ENCODE data around the gene MRC1.

MRC1 gene

DNA sequence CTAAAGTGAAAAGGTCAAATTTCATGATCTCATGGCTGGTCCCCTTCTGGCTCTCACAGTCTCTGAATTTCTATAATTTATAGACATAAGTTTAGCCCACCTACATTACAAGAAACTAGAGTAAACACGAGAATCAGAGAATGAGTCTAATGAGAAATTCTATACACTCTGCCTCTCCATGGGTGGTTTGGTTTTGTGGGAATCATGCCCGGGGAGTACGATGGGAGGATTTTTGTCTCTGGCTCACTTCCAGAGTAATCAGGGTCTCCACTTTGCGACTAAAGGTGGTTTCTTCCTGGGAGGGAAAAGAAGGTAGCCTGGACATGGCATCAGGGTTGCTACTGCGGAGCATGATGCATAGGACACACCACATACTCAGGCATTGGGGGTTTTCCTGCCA is 69.7 kb downstream of the MRC1 start:
- H3K9me3 ChIP-seq (ENCODE audit: severe bottlenecking): no peaks in the 10 kb centered on the region
- H3K27me3 ChIP-seq (ENCODE audit: insufficient read depth, poor library complexity, severe bottlenecking): no peaks in the 10 kb centered on the region
- TF ChIP-seq, protein P1, sequence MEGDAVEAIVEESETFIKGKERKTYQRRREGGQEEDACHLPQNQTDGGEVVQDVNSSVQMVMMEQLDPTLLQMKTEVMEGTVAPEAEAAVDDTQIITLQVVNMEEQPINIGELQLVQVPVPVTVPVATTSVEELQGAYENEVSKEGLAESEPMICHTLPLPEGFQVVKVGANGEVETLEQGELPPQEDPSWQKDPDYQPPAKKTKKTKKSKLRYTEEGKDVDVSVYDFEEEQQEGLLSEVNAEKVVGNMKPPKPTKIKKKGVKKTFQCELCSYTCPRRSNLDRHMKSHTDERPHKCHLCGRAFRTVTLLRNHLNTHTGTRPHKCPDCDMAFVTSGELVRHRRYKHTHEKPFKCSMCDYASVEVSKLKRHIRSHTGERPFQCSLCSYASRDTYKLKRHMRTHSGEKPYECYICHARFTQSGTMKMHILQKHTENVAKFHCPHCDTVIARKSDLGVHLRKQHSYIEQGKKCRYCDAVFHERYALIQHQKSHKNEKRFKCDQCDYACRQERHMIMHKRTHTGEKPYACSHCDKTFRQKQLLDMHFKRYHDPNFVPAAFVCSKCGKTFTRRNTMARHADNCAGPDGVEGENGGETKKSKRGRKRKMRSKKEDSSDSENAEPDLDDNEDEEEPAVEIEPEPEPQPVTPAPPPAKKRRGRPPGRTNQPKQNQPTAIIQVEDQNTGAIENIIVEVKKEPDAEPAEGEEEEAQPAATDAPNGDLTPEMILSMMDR (IDR thresholded peaks at IDR 0.05; ENCODE audit: poor library complexity, severe bottlenecking): no peak
- H3K27ac ChIP-seq (ENCODE audit: poor library complexity, severe bottlenecking): no peak overlapping the region
- H3K4me1 ChIP-seq (ENCODE audit: insufficient read depth, poor library complexity, severe bottlenecking): no peaks in the 10 kb centered on the region
- no peaks in the 10 kb centered on the region for H3K36me3 ChIP-seq (ENCODE audit: low read depth)
- ATAC-seq (ENCODE audit: low read depth) (no peak), DNase-seq (ENCODE audit: low spot score) (no peak)
- H3K4me3 ChIP-seq (ENCODE audit: severe bottlenecking): no peak overlapping the region

GRCh38 chr10:17880601-17881000 is 71.5 kb downstream of the MRC1 start:
- no peaks in the 10 kb centered on the region for H3K27me3 ChIP-seq (ENCODE audit: insufficient read depth, poor library complexity, severe bottlenecking)
- ATAC-seq (ENCODE audit: low read depth) (no peak), DNase-seq (ENCODE audit: low spot score) (no peak)
- no peaks in the 10 kb centered on the region for H3K36me3 ChIP-seq (ENCODE audit: low read depth)
- no peak overlapping the region for H3K4me3 ChIP-seq (ENCODE audit: severe bottlenecking)
- H3K4me1 ChIP-seq (ENCODE audit: insufficient read depth, poor library complexity, severe bottlenecking): no peaks in the 10 kb centered on the region
- TF ChIP-seq, protein P1 (IDR thresholded peaks at IDR 0.05; ENCODE audit: poor library complexity, severe bottlenecking): no peak
- no peaks in the 10 kb centered on the region for H3K9me3 ChIP-seq (ENCODE audit: severe bottlenecking)
- no peak overlapping the region for H3K27ac ChIP-seq (ENCODE audit: poor library complexity, severe bottlenecking)

DNA sequence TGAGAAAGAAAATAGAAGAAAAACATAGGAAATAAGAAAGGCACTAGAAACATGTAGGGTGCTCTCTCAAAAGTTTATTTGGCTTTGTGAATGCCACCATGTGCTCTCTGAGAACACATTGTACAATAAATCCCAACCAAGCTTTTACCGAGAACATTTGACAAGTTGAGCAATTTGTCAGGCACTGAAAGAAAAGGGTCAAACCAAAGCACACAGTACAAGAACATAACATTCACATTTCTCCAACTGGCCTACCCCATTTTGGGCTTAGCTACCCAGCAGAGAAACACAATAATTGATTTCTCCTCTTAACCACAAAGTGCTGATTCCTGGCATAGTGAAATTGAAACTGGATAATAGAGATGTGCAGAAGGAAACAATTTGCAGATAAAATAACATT is 73.4 kb downstream of the MRC1 start:
- TF ChIP-seq, protein P1 (IDR thresholded peaks at IDR 0.05; ENCODE audit: poor library complexity, severe bottlenecking): no peak
- Histone ChIP-seq H3K36me3 (ENCODE audit: low read depth) (no peaks in the 10 kb centered on the region), H3K4me1 (ENCODE audit: insufficient read depth, poor library complexity, severe bottlenecking) (no peaks in the 10 kb centered on the region), H3K27me3 (ENCODE audit: insufficient read depth, poor library complexity, severe bottlenecking) (no peaks in the 10 kb centered on the region), H3K4me3 (ENCODE audit: severe bottlenecking) (no peak overlapping the region), H3K27ac (ENCODE audit: poor library complexity, severe bottlenecking) (no peak overlapping the region), H3K9me3 (ENCODE audit: severe bottlenecking) (no peaks in the 10 kb centered on the region)
- DNase-seq (ENCODE audit: low spot score) (no peak), ATAC-seq (ENCODE audit: low read depth) (no peak)

DNA sequence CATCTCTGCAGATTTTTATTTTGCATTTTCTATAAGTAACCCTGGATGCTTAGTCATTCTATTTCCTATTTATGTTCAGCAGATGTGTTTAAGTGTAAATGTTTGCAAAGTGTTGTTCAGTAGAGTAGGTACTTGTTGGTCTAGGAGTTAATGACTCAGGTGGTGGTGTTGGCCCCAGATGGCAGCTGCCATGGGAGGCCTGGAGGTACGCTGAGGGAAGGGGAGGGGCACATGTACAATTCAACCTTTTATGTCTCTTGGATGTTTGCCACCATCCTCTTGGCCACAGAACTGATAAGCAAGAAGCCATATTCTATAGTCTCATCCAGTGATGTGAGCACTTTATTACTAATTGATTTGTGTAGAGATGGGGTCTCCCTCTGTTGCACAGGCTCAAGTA is 74.5 kb downstream of the MRC1 start:
- Histone ChIP-seq H3K36me3 (ENCODE audit: low read depth) (no peaks in the 10 kb centered on the region), H3K27ac (ENCODE audit: poor library complexity, severe bottlenecking) (no peak overlapping the region), H3K9me3 (ENCODE audit: severe bottlenecking) (no peaks in the 10 kb centered on the region), H3K27me3 (ENCODE audit: insufficient read depth, poor library complexity, severe bottlenecking) (no peaks in the 10 kb centered on the region), H3K4me3 (ENCODE audit: severe bottlenecking) (no peak overlapping the region), H3K4me1 (ENCODE audit: insufficient read depth, poor library complexity, severe bottlenecking) (no peaks in the 10 kb centered on the region)
- DNase-seq (ENCODE audit: low spot score) (no peak), ATAC-seq (ENCODE audit: low read depth) (no peak)
- TF ChIP-seq, protein P1 (IDR thresholded peaks at IDR 0.05; ENCODE audit: poor library complexity, severe bottlenecking): no peak

- TF ChIP-seq, protein P1 (IDR thresholded peaks at IDR 0.05; ENCODE audit: poor library complexity, severe bottlenecking): no peak
- Histone ChIP-seq H3K27me3 (ENCODE audit: insufficient read depth, poor library complexity, severe bottlenecking) (no peaks in the 10 kb centered on the region), H3K36me3 (ENCODE audit: low read depth) (no peaks in the 10 kb centered on the region), H3K4me3 (ENCODE audit: severe bottlenecking) (no peak overlapping the region), H3K27ac (ENCODE audit: poor library complexity, severe bottlenecking) (no peak overlapping the region), H3K9me3 (ENCODE audit: severe bottlenecking) (no peaks in the 10 kb centered on the region), H3K4me1 (ENCODE audit: insufficient read depth, poor library complexity, severe bottlenecking) (no peaks in the 10 kb centered on the region)
- ATAC-seq (ENCODE audit: low read depth) (no peak; the same call in 2 of the 3 replicates), DNase-seq (ENCODE audit: low spot score) (no peak)
These were observed 79.0 kb downstream of the MRC1 start for GRCh38 chr10:17888189-17888588.
